ACC112 (cell line): ENCODE results near the gene TMEM88.
"Not testable (repeated sequence)": the region's sequence is repeated elsewhere in the genome, so short reads cannot be mapped to it uniquely, and the experiment has no call there.

Experiments
- H2AFZ ChIP-seq: fragments of 200-600 bp; sonication (generic); one replicate; pipeline ENCODE4 v1.6.0; 2017; ENCODE audit warnings: antibody characterized with exemption, low read length; ENCODE audit not compliant: unreplicated experiment
- H3K27ac ChIP-seq: fragments of 200-600 bp; sonication (generic); 2 replicates; pipeline ENCODE4 v1.5.1; 2014; ENCODE audit warnings: low read depth, mild to moderate bottlenecking, antibody characterized with exemption, low read length, moderate library complexity
- H3K27me3 ChIP-seq: fragments of 200-600 bp; sonication (generic); 2 replicates; pipeline ENCODE4 v1.6.1; 2014; ENCODE audit warnings: mild to moderate bottlenecking, antibody characterized with exemption, low read length, moderate library complexity, mixed read lengths; ENCODE audit not compliant: insufficient read depth
- H3K36me3 ChIP-seq: fragments of 200-600 bp; sonication (generic); 2 replicates; pipeline ENCODE4 v1.6.1; 2016; ENCODE audit warnings: mild to moderate bottlenecking, antibody characterized with exemption, low read length, moderate library complexity, mixed read lengths; ENCODE audit not compliant: insufficient read depth
- H3K4me1 ChIP-seq: fragments of 200-600 bp; sonication (generic); one replicate; pipeline ENCODE4 v1.6.1; 2016; ENCODE audit warnings: low read length, mixed read lengths; ENCODE audit not compliant: insufficient read depth, unreplicated experiment, control insufficient read depth
- H3K4me3 ChIP-seq: fragments of 200-600 bp; sonication (generic); 2 replicates; pipeline ENCODE4 v1.5.1; 2014; ENCODE audit warnings: mild to moderate bottlenecking, low read depth, low read length
- H3K79me2 ChIP-seq: fragments of 200-600 bp; sonication (generic); one replicate; pipeline ENCODE4 v1.6.0; 2016; ENCODE audit warnings: low read length; ENCODE audit not compliant: control insufficient read depth, unreplicated experiment, insufficient read depth

Gene TMEM88, protein sequence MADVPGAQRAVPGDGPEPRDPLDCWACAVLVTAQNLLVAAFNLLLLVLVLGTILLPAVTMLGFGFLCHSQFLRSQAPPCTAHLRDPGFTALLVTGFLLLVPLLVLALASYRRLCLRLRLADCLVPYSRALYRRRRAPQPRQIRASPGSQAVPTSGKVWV

DNA sequence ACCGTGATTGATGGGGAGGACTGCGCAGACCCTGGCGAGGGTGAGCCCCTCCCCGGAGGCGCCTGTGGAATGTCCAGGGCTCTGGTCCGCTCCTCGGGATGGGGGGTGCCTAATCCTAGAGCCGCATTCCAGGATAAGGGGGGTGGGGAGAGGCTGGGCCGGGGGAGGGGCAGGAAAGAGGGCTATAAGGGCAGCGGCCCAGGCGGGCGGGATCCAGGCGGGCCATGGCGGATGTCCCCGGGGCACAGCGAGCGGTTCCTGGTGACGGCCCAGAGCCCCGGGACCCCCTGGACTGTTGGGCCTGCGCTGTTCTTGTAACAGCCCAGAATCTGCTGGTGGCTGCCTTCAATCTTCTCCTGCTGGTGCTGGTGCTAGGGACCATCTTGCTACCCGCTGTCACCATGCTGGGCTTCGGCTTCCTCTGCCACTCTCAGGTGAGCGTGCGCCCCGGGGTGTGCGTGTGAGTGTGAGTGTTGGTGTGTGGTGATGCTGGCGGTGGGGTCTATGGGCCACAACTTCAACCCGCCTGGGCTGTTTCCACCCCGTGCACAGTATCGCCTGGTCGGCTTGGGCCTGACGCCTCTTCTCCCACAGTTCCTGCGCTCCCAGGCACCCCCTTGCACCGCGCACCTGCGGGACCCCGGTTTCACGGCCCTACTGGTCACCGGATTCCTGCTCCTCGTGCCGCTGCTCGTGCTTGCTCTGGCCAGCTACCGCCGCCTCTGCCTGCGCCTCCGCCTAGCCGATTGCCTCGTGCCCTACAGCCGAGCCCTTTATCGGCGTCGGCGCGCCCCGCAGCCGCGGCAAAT, at the start of gene TMEM88:
Gene TMEM88 (plus strand): TSS at position 216 of the 809 bp plus-strand sequence. CDS start 9 bp downstream, at position 225.
- Histone ChIP-seq H3K27ac (peak within 1 kb of the TSS; percentile 90), H3K36me3 (peaks cover 11% of the 10 kb centered on the region), H3K27me3 (no peaks in the 10 kb centered on the region)

DNA sequence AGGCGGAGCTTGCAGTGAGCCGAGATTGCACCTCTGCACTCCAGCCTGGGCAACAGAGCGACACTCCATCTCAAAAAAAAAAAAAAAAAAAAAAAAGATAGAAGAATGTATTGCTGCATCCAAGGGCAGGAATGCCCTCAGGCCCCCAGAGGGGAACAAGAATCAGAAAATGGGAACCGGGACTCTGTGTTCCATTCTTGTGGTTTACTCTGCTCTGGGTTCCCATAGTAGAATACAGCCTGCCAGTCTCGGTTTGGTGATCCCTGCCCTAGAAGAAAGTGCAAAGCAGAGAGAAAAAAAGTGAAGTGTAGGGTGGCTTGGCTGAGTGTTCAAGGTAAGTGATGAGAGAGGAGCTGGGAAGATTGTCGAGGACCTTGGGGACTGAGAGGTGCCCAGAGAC, 48.3 kb upstream of the TMEM88 start:
- no peaks in the 10 kb centered on the region for H3K79me2 ChIP-seq
- H3K4me3 ChIP-seq: no peak overlapping the region
- H3K4me1 ChIP-seq: peaks cover 7% of the 10 kb centered on the region
- H3K27me3 ChIP-seq: no peaks in the 10 kb centered on the region
- H3K36me3 ChIP-seq: no peaks in the 10 kb centered on the region
- H3K27ac ChIP-seq: no peak overlapping the region
- no peak overlapping the region for H2AFZ ChIP-seq

More for the DNA sequence above, at the start of gene TMEM88:
- Histone ChIP-seq H3K4me3 (peak within 1 kb of the TSS; percentile 88), H3K4me1 (peaks cover 18% of the 10 kb centered on the region), H3K79me2 (peaks cover 12% of the 10 kb centered on the region), H2AFZ (no peak within 1 kb of the TSS)

DNA sequence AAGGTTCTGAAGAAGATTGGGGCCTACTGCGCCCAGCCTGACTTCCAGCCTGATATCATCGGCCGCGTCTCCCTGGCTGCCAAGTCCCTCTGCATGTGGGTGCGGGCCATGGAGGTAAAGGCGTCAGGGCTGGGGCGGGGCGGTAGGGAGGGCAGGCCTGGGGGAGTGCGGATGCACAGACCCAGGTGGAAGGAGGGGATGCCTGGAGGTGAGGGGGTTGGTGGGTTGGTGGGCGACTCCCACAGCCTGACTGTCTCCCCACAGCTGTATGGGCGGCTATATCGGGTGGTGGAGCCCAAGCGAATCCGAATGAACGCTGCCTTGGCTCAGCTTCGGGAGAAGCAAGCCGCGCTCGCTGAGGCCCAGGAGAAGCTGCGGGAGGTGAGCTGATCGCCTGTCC, 47.7 kb upstream of the TMEM88 start:
- Histone ChIP-seq H2AFZ (no peak overlapping the region), H3K36me3 (no peaks in the 10 kb centered on the region), H3K27ac (no peak overlapping the region), H3K79me2 (no peaks in the 10 kb centered on the region), H3K27me3 (no peaks in the 10 kb centered on the region), H3K4me1 (peaks cover 7% of the 10 kb centered on the region), H3K4me3 (no peak overlapping the region)

DNA sequence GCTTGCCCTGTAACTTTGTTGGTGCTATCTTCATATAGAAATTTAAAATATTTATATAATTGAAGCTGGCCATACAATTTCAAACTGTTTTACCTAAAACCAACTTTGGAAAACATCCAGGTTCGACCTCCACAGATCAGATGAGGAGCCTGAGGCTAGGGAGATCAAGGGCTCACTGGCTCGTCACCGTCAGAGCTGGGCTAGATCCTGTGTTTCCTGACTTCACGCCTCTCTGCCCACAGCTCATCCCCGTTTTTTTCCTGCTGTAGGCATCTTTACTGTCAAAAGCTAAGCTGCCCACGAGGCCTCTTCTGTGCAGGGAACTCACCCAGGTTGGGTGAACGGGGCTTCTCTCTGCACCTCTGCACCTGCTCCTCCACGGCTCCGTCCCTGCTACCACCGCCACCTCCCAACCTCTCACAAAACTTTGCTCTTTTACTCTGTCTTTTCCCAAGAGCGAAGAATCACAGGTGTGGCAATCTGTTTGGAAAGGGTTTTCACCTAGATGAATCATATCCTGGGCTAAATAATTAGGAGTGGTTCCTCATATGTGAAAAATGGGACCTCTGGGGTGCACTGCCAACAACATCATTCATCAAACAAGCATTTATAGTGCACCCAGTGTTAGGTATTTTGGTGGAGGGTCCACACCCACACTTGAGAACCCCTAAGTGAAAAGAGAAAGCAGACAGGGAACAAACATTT, 45.6 kb upstream of the TMEM88 start:
- H3K4me3 ChIP-seq: no peak overlapping the region
- H3K79me2 ChIP-seq: no peaks in the 10 kb centered on the region
- H3K27me3 ChIP-seq: no peaks in the 10 kb centered on the region
- H3K36me3 ChIP-seq: no peaks in the 10 kb centered on the region
- peaks cover 7% of the 10 kb centered on the region for H3K4me1 ChIP-seq
- no peak overlapping the region for H3K27ac ChIP-seq
- no peak overlapping the region for H2AFZ ChIP-seq

DNA sequence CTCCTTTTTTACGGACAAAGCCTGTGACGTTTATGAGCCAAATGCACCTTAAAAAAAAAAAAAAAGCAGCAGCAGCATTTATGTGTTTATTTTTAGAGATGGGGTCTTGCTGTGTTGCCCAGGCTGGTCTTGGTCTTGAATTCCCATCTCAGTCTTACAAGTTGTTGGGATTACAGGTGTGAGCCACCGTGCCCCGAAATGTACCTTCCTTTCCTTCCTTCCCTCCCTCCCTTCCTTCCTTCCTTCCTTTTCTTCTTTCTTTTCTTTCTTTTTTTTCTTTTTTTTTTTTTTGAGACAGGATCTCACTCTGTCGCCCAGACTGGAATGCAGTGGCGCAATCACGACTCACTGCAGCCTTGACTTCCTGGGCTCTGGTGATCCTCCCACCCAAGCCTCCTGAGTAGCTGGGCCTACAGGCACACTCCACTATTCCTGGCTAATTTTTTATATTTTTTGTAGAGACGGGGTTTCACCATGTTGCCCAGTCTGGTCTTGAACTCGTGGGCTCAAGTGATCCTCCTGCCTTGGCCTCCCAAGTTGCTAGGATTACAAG, 45.0 kb upstream of the TMEM88 start:
- not testable (repeated sequence) for H3K4me3 ChIP-seq, H3K36me3 ChIP-seq, H2AFZ ChIP-seq, H3K4me1 ChIP-seq, H3K27me3 ChIP-seq, H3K27ac ChIP-seq, H3K79me2 ChIP-seq

DNA sequence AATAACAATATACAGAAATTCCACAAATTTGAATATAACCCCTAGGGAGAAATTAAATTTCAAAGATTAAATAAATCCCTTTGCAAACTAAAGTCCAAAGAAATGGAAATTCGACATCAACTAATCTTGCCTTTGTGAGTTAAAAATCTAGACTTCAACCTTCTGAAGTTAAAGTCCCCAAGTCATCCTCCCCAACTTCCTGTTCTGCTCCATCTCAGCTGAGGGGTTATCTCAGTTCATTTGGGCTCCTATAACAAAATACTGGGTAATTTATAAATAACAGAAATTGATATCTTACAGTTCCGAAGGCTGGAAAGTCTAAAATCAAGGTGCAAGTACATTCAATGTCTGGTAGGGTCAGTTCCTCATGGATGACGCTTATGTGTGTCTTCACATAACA, 43.6 kb upstream of the TMEM88 start:
- H3K27me3 ChIP-seq: no peaks in the 10 kb centered on the region
- H3K79me2 ChIP-seq: no peaks in the 10 kb centered on the region
- peaks cover 7% of the 10 kb centered on the region for H3K4me1 ChIP-seq
- no peak overlapping the region for H3K27ac ChIP-seq
- no peak overlapping the region for H3K4me3 ChIP-seq
- H3K36me3 ChIP-seq: no peaks in the 10 kb centered on the region
- no peak overlapping the region for H2AFZ ChIP-seq

DNA sequence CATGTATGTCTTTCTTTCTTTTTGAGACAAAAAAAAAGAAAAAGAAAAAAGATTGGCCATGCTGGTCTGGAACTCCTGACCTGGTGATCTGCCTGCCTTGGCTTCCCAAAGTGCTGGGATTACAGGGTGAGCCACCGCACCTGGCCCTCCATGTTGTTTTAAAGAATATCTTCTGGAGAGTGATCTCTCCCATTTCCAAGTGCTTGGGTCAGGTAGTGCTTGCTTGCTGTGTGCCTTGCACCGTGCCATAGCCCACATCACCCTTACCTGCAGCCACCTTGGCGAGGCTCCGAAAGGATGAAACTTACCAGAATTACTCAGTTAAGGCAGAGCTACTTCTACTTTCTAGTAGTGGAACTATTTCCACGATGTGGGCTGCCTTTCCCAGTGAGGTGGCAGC, 39.9 kb upstream of the TMEM88 start:
- no peaks in the 10 kb centered on the region for H3K4me1 ChIP-seq
- H3K27me3 ChIP-seq: no peaks in the 10 kb centered on the region
- no peak overlapping the region for H3K4me3 ChIP-seq
- H3K79me2 ChIP-seq: no peaks in the 10 kb centered on the region
- no peak overlapping the region for H2AFZ ChIP-seq
- no peak overlapping the region for H3K27ac ChIP-seq
- H3K36me3 ChIP-seq: no peaks in the 10 kb centered on the region

DNA sequence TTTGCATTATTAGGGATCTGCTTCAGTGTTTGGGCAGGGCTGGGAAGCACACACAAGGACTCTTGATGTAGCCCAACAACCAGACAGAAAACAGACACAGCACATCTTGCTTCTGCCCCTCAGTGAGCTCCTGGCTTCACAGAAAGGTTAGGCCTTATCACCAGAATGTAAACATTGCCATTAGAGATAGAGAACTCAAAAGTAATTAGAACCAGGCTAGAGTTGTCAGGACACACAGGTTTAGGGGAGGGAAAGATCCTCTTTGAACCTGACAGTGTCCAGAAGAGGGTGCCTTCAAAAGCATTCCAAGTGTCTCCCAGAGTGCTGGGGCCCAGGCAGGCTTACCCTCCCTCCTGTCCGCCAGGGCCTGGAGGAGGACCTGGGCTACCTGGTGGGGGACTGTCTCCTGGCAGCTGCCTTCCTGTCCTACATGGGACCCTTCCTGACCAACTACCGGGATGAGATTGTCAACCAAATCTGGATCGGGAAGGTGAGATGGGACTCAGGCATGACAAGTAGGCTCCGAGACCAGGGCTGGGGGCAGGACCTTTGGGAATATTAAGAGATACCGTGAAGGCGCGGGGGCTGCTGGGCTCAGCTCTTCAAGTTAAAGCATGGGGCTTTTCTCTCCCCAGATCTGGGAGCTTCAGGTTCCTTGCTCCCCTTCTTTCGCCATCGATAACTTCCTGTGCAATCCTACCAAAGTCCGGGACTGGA, 37.8 kb upstream of the TMEM88 start:
- Histone ChIP-seq H3K4me1 (no peaks in the 10 kb centered on the region), H2AFZ (no peak overlapping the region), H3K27ac (no peak overlapping the region), H3K27me3 (no peaks in the 10 kb centered on the region), H3K79me2 (no peaks in the 10 kb centered on the region), H3K36me3 (no peaks in the 10 kb centered on the region), H3K4me3 (no peak overlapping the region)

DNA sequence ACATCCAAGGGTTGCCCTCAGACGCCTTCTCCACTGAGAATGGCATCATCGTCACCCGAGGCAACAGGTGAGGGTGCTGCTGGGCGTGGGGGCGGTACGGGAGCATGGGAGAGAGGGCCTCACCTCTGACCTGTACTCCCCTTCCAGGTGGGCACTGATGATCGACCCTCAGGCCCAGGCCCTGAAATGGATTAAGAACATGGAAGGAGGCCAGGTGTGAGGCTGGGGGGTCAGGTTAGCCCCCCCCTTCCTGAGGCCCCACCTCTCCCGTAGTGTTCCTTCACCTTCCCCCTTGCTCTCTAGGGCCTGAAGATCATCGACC, 37.3 kb upstream of the TMEM88 start:
- Histone ChIP-seq H3K27me3 (no peaks in the 10 kb centered on the region), H3K36me3 (no peaks in the 10 kb centered on the region), H2AFZ (no peak overlapping the region), H3K4me1 (no peaks in the 10 kb centered on the region), H3K27ac (no peak overlapping the region), H3K79me2 (no peaks in the 10 kb centered on the region), H3K4me3 (no peak overlapping the region)

DNA sequence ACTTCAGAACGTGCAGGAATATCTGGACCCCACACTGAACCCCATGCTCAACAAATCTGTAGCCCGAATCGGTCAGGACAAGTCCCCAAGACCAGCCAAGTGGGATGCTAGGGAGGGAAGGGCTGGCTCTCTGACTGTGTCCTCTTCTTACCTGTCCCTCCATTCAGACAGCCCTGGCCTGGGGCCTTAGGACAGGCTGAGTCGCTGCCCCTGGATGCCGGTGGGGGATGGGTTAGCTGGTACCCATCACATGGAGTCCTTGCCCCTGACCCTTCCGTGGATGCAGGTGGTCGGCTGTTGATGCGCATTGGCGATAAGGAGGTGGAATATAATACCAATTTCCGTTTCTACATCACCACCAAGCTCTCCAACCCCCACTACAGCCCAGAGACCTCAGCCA, 36.8 kb upstream of the TMEM88 start:
- Histone ChIP-seq H2AFZ (no peak overlapping the region), H3K27ac (no peak overlapping the region), H3K79me2 (no peaks in the 10 kb centered on the region), H3K36me3 (no peaks in the 10 kb centered on the region), H3K4me1 (no peaks in the 10 kb centered on the region), H3K27me3 (no peaks in the 10 kb centered on the region), H3K4me3 (no peak overlapping the region)
